NCI-H128 (cell line): ENCODE results near the gene EMC9.

ENCODE experiments used
- DNase-seq: peaks from one replicate; lab custom pipeline; 2025; ENCODE audit not compliant: unreplicated experiment; lab: John Stamatoyannopoulos, UW

Gene EMC9

DNA sequence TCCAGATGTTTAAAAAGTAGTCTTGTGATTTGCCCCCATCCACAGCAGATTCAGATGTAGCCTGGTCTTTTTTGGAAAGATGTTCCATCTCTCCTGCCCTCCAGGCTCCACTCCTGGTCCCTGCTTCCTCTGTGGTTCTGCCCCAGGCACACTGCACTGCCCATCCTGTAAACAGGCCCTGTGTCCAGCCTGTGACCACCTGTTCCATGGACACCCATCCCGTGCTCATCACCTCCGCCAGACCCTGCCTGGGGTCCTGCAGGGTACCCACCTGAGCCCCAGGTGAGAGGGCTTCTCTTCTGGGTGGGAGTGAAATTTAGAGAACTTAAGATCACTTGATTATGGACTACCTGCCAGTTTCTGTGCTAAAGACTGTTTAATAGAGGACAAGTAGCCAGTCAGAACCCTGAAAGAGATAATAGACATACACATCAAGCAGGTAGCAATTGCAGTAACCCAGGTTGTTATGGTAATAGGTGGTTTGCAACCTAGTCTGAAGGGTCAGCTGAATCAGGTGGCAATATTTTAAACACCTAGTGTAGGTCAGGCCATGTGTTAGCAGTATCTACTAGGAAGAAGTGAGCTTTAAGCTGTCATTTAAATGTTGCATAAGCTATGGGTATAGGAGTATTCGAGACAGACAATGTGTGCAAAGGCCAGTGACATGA, 8.0 kb upstream of the EMC9 start:
- no peak for DNase-seq

- DNase-seq: no peak
Measured at GRCh38 chr14:24147761-24148428, 6.5 kb upstream of the EMC9 start.

- peak; percentile 96 for DNase-seq
Measured at GRCh38 chr14:24146978-24147760, 5.8 kb upstream of the EMC9 start, which contains the start of gene RNF31. Gene RNF31, plus strand, starts transcription at chr14:24147498. Its CDS starts 201 bp downstream, at chr14:24147699.

DNA sequence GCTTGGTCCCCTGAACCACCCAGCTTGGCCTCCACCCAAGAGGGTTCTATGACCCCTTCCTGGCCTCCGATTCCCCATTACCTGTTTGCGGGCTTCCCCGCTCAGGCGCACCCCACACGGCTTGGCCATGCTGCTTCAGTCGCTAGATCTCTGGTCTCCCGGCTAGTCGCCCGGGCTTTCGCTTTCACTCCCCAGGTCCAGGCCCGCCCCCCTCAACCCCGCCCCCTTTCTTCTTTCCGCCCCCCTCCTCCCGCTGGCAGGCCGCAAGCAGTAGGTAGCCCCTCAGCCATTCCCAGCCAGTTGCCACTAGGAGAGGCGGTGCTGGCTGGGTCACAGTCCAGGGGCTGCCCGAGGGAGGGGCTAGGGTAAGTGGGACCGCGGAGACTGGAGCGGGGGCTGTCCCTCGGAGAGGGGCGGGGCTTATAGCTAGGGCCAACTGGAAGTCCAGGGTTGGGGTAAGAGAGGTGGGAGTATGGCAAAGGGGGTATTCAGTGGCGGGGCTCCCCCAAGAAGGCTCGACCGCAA, 5.1 kb upstream of the EMC9 start, which contains the start of gene PSME2:
Gene PSME2 (minus strand): TSS at position 158 of the 525 bp plus-strand sequence. CDS start 29 bp downstream, at position 129.
- peak; percentile 91 for DNase-seq

DNA sequence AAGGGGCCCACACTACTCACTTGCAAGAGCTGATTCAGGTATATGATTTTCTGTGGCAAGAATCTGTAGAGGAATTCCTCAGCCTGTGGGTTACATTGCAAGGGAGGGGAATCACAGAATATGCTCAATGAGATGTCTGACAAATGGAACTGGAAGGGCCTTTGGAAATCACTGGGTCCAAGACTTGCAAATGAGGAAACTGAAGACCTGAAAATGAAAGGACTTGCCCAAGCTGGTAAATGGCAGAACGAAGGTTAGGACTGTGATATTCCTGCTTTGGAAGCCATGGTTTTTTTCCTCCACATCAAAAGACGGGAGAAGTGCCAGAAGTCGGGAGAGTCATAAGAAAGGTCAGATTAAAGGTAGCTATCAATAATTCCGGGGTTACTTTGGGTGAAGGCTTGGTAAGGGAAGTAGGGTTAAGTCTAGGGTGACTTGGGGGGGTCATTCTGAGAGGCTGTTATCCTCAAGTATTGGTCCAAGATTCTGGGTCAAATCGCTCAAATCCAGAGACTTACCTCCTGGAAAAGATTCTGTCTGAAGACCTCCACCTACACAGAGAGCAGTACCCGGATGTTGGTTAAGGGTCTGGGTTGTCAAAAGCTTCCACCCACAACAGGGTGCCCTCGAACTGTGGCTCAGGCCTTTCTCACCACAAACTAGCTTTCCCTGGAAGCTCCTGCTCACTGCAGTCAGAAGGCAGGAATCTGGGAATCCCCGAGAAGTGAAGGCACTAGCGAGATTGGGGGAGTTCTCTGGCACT, 4.5 kb upstream of the EMC9 start:
- no peak for DNase-seq

- no peak for DNase-seq
Measured at GRCh38 chr14:24145219-24145618, 3.8 kb upstream of the EMC9 start.

DNA sequence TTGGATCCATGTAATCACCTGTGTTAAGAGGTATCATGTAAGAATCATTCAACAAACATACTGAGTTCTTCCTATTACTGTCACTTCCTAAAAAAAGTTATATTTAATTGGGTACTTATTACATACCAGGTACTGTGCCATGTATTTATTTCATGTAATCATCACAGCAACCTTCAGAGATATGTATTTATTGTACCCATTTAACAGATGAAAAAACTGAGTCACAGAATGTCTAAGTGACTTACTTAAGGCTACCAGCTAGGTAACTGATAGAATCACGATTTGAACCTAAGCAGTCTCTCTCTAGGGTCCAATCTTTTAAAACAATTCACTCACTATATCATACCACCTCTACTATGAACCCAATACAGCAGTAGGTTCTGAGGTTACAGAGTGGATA, 3.1 kb upstream of the EMC9 start:
- DNase-seq: no peak

- no peak for DNase-seq
Measured at GRCh38 chr14:24143511-24143910, 2.1 kb upstream of the EMC9 start.

DNA sequence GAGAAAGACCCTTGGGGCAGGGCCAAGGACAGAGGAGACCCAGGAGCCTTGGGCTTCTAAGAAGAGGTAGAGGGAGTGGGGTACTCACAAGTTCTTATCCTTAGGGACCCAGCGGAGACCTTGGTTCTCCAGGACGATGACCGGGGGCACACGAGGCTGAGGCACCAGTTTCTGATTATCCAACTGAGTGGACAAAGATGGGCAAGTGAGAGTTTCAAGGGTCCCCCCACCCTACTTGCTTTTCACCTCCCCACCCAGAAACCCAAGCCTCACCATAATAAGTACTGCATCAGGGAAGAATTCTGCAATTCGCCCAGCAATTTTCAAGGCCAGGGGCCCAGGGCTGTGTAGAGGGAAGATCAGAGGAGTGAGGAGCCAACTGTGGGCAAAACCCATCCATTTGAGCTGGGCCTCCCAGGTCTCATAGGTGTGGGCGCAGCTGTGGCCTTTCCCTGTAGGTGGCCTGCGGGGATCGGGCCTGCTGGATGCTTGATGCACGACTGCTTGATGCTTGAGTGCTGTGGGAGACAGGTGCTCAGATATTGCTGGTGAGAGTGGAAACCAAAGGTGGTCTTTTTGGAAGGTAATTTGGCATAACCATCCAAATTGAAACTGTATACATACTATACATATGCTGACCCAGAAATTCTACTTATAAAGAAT, 2.0 kb downstream of the EMC9 start:
- no peak for DNase-seq

- no peak for DNase-seq
Measured at GRCh38 chr14:24138396-24139271, 2.8 kb downstream of the EMC9 start.

DNA sequence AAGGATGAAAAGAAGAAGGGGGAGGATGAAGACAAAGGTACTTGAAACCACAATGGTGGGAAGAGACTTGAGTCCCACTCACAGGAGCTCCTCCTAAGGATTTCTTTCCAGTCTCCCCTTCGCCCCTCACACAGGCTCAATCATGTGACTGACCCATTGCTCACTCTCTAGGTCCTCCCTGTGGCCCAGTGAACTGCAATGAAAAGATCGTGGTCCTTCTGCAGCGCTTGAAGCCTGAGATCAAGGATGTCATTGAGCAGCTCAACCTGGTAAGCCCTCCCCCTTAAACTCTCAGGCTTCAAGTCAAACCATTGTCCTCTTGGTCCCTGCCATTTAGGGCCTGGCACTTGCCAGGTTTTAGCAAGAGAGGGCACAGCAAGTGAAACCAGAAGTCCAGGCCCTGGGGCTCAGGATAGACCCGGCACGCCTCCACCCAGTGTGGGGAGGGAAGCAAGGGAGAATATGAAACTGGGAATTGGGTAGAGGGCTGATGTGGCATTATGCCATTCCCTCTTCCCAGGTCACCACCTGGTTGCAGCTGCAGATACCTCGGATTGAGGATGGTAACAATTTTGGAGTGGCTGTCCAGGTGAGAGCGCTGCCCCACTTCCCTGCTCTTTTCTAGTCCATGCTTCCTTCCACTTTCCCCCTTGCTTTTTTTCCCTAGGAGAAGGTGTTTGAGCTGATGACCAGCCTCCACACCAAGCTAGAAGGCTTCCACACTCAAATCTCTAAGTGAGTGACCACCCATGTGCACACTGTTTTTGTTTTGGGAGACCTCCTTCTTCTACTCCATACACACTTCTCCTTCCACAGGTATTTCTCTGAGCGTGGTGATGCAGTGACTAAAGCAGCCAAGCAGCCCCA, 3.6 kb downstream of the EMC9 start:
- DNase-seq: no peak

GRCh38 chr14:24136684-24137528, 4.5 kb downstream of the EMC9 start:
- no peak for DNase-seq

- DNase-seq: peak; percentile 81
Measured at GRCh38 chr14:24135834-24136683, 5.3 kb downstream of the EMC9 start, which contains the start of gene PSME1. Gene PSME1, plus strand, starts transcription at chr14:24136194. Its CDS starts 69 bp downstream, at chr14:24136263.

DNA sequence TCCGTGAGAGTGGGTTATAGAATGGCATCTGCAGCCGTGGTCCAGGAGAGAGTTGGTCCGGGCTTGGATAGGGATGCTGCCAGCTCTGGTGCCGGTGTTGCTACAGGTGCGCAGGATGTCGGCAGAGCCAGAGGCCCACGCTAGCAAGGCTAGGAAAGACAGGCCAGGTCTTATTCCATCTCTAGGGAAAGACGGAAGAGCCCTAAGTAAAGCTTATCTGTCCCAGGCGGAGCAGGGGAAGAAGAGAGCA, 5.9 kb downstream of the EMC9 start:
- no peak for DNase-seq

- DNase-seq: no peak
Measured at GRCh38 chr14:24133735-24134134, 7.7 kb downstream of the EMC9 start.

DNA sequence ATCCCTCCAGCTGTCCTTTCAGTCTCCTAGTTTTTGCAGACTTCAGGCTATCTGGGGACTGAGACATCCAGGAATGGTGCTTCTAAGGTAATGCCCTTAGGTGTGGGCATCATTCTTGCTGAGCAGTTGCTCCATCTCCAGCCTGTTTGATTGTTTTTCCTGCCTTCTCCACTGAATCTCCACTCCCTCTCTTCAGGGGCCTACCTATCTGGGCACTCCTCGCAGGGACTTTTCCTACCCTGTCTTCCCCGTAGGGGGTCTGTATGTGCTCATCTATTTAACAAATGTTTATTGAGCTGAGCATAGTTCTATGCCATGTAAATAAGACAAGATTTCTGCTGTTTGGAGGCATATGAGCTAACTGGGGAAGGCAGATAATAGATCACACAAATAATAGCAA, 8.4 kb downstream of the EMC9 start:
- no peak for DNase-seq
